WTC11 (cell line): ENCODE data around the gene BOD1.

Source experiments
- ATF2 ChIP-seq: sonication (generic); formaldehyde crosslinking; IDR thresholded peaks from 2 replicates; pipeline ENCODE4 v1.8.1; 2022; ENCODE audit warnings: low read depth, missing genetic modification reagents, borderline replicate concordance
- ATF3 ChIP-seq: sonication (generic); formaldehyde crosslinking; conservative IDR thresholded peaks from 2 replicates; pipeline ENCODE4 v1.8.1; 2022; ENCODE audit warnings: mild to moderate bottlenecking, missing genetic modification reagents
- CTCF ChIP-seq: fragments of 200-600 bp; IDR thresholded peaks from 2 replicates; pipeline ENCODE4 v1.8.0; 2022; ENCODE audit warnings: antibody characterized with exemption
- E2F5 ChIP-seq: sonication (generic); formaldehyde crosslinking; IDR thresholded peaks from 2 replicates; pipeline ENCODE4 v1.8.1; 2022; ENCODE audit warnings: mild to moderate bottlenecking, moderate library complexity, missing genetic modification reagents
- IRF2 ChIP-seq: sonication (generic); formaldehyde crosslinking; IDR thresholded peaks from 2 replicates; pipeline ENCODE4 v1.8.0; 2022; ENCODE audit warnings: low read depth, missing genetic modification reagents, borderline replicate concordance
- JAZF1 ChIP-seq: fragments of 250-450 bp; sonication (Bioruptor Pico); IDR thresholded peaks from 2 replicates; pipeline ENCODE4 v1.9.0; 2021; ENCODE audit warnings: moderate library complexity, mild to moderate bottlenecking, inconsistent platforms
- SP1 ChIP-seq: sonication (generic); formaldehyde crosslinking; conservative IDR thresholded peaks from 2 replicates; pipeline ENCODE4 v1.8.1; 2022; ENCODE audit warnings: missing genetic modification reagents
- TEAD4 ChIP-seq: sonication (generic); formaldehyde crosslinking; IDR thresholded peaks from 2 replicates; pipeline ENCODE4 v1.8.0; 2022; ENCODE audit warnings: mild to moderate bottlenecking, missing genetic modification reagents
- ZNF121 ChIP-seq: sonication (generic); formaldehyde crosslinking; IDR thresholded peaks from 2 replicates; pipeline ENCODE4 v1.8.0; 2023; ENCODE audit warnings: missing genetic modification reagents
- ZNF423 ChIP-seq: fragments of 250-450 bp; sonication (Bioruptor Pico); IDR thresholded peaks from 2 replicates; pipeline ENCODE4 v2.1.2; 2022; ENCODE audit warnings: mild to moderate bottlenecking, moderate library complexity
- TF ChIP-seq, protein P1 (sequence below): sonication (generic); formaldehyde crosslinking; IDR thresholded peaks from 2 replicates; pipeline ENCODE4 v1.8.1; 2023; ENCODE audit warnings: mild to moderate bottlenecking, missing genetic modification reagents, moderate library complexity
- TF ChIP-seq, protein P2 (sequence below): sonication (generic); formaldehyde crosslinking; IDR thresholded peaks from 2 replicates; pipeline ENCODE4 v1.8.1; 2022; ENCODE audit warnings: low read depth, mild to moderate bottlenecking, moderate library complexity, missing genetic modification reagents, borderline replicate concordance

- TF ChIP-seq, protein P1, sequence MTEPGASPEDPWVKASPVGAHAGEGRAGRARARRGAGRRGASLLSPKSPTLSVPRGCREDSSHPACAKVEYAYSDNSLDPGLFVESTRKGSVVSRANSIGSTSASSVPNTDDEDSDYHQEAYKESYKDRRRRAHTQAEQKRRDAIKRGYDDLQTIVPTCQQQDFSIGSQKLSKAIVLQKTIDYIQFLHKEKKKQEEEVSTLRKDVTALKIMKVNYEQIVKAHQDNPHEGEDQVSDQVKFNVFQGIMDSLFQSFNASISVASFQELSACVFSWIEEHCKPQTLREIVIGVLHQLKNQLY (CRISPR knock-in tag), result no peak
- TF ChIP-seq IRF2 (CRISPR knock-in tag), result no peak
- no peak for TF ChIP-seq SP1 (CRISPR knock-in tag)
- TF ChIP-seq TEAD4 (CRISPR knock-in tag), result no peak
- no peak for TF ChIP-seq E2F5 (CRISPR knock-in tag)
- TF ChIP-seq JAZF1, result no peak
- no peak for TF ChIP-seq ZNF423 (CRISPR knock-in tag)
- TF ChIP-seq CTCF, result no peak
- TF ChIP-seq ATF3 (CRISPR knock-in tag), result no peak
- TF ChIP-seq ZNF121 (CRISPR knock-in tag), result no peak
- TF ChIP-seq, protein P2, sequence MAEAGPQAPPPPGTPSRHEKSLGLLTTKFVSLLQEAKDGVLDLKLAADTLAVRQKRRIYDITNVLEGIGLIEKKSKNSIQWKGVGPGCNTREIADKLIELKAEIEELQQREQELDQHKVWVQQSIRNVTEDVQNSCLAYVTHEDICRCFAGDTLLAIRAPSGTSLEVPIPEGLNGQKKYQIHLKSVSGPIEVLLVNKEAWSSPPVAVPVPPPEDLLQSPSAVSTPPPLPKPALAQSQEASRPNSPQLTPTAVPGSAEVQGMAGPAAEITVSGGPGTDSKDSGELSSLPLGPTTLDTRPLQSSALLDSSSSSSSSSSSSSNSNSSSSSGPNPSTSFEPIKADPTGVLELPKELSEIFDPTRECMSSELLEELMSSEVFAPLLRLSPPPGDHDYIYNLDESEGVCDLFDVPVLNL (CRISPR knock-in tag), result no peak
- TF ChIP-seq ATF2 (CRISPR knock-in tag), result no peak
These were observed 10.8 kb upstream of the BOD1 start for GRCh38 chr5:173627271-173627670.
